HepG2 (cell line): Measurements from ENCODE around the gene DCHS2.

ENCODE experiments used
- ATF1 ChIP-seq: IDR thresholded peaks from 2 replicates; pipeline ENCODE4 v1.6.1; 2016; ENCODE audit warnings: mild to moderate bottlenecking, control low read depth
- ATF2 ChIP-seq: sonication (generic); formaldehyde crosslinking; IDR thresholded peaks from 2 replicates; pipeline ENCODE4 v1.4.0; 2020; ENCODE audit warnings: missing genetic modification reagents
- BCL3 ChIP-seq: sonication (generic); formaldehyde crosslinking; IDR thresholded peaks from 2 replicates; pipeline ENCODE4 v1.5.1; 2020; ENCODE audit warnings: mild to moderate bottlenecking, missing genetic modification reagents, moderate library complexity
- EZH2 ChIP-seq: conservative IDR thresholded peaks from 2 replicates; pipeline ENCODE4 v1.6.1; 2012; ENCODE audit warnings: mild to moderate bottlenecking, low read depth, low read length, moderate library complexity
- HDAC2 ChIP-seq: sonication (generic); formaldehyde crosslinking; IDR thresholded peaks from 2 replicates; pipeline ENCODE4 v1.4.0; 2020; ENCODE audit warnings: missing genetic modification reagents
- KDM1A ChIP-seq: IDR thresholded peaks from 2 replicates; pipeline ENCODE4 v1.6.1; 2016; ENCODE audit warnings: missing compliant biosample characterization
- POLR2A ChIP-seq, 2 experiments: IDR thresholded peaks; 2 replicates each; pipeline ENCODE4 v1.6.1; 2011; ENCODE audit warnings: low read depth in 2 of 2, low read length in 2 of 2, mild to moderate bottlenecking in 1 of 2, moderate library complexity in 1 of 2; ENCODE audit not compliant: insufficient read depth in 1 of 2
- REPIN1 ChIP-seq: sonication (generic); formaldehyde crosslinking; IDR thresholded peaks from 2 replicates; pipeline ENCODE4 v1.8.0; 2022; ENCODE audit warnings: missing genetic modification reagents, low read depth, mild to moderate bottlenecking, borderline replicate concordance
- SP4 ChIP-seq: sonication (generic); formaldehyde crosslinking; IDR thresholded peaks from 2 replicates; pipeline ENCODE4 v1.8.1; 2023; ENCODE audit warnings: mild to moderate bottlenecking, missing genetic modification reagents
- TCF12 ChIP-seq, 2 experiments: fragments of 450-650 bp in 1 of 2; sonication (generic) in 1 of 2; formaldehyde crosslinking in 1 of 2; IDR thresholded peaks; 2 replicates each; pipeline versions ENCODE4 v1.6.1 to v1.8.0; 2017 to 2022; ENCODE audit warnings: antibody characterized with exemption in 1 of 2, mild to moderate bottlenecking in 1 of 2, missing genetic modification reagents in 1 of 2, moderate library complexity in 1 of 2
- ZHX1 ChIP-seq: sonication (generic); formaldehyde crosslinking; IDR thresholded peaks from 2 replicates; pipeline ENCODE4 v1.8.1; 2022; ENCODE audit warnings: low read depth, mild to moderate bottlenecking, missing genetic modification reagents
- ZNF891 ChIP-seq: sonication (generic); formaldehyde crosslinking; IDR thresholded peaks from 2 replicates; pipeline ENCODE4 v1.5.0; 2020; ENCODE audit warnings: mild to moderate bottlenecking, missing genetic modification reagents

GRCh38 chr4:154305616-154306015 is 186.0 kb downstream of the DCHS2 start:
- no peak for TF ChIP-seq POLR2A (IDR thresholded peaks at IDR 0.05; ENCODE audit: insufficient read depth in 1 of 2, low read depth in 2 of 2, low read length in 2 of 2)
- no peak for TF ChIP-seq SP4
- no peak for TF ChIP-seq TCF12 (IDR thresholded peaks at IDR 0.05)
- TF ChIP-seq TCF12 (CRISPR knock-in tag; IDR thresholded peaks at IDR 0.05): no peak
- TF ChIP-seq ATF1 (CRISPR knock-in tag): no peak
- TF ChIP-seq ATF2 (CRISPR knock-in tag): no peak
- no peak for TF ChIP-seq HDAC2 (CRISPR knock-in tag)
- no peak for TF ChIP-seq ZNF891
- TF ChIP-seq ZHX1 (CRISPR knock-in tag): no peak
- no peak for TF ChIP-seq EZH2
- no peak for TF ChIP-seq BCL3
- no peak for TF ChIP-seq REPIN1
- no peak for TF ChIP-seq KDM1A
